NCI-H2196 treated with DMSO at 0.1 percent for 48 hours (cell line): Measurements from ENCODE around the gene HOXB8.

ENCODE experiments used
- DNase-seq: peaks from one replicate; lab custom pipeline; 2025; ENCODE audit not compliant: unreplicated experiment; lab: John Stamatoyannopoulos, UW

HOXB8 gene

GRCh38 chr17:48615047-48615962 is at the start of gene HOXB8:
Gene HOXB8 (minus strand): TSS chr17:48615292. CDS start chr17:48614704, 588 bp downstream.
- no peak for DNase-seq

GRCh38 chr17:48663134-48663924 is 48.2 kb upstream of the HOXB8 start:
- DNase-seq: no peak

- DNase-seq: no peak
These were observed 40.8 kb upstream of the HOXB8 start for GRCh38 chr17:48655913-48656312.

DNA sequence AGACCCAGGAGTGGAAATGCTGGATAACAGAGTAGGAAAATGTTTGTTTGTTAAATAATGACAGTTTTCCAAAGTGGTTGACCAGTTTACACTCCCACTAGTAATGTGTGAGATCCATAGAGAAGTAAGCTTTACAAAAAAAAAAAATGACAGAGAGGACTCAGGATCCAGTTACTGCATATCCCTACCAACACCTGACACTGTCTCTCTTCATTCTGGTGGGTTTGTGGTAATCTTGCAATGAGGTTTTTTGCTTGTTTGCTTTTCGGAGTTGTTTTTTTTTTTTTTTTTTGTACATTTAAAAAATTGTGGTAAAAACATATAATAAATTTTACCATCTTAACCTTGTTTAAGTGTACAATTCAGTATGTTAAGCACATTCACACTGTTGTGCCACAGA is 34.6 kb upstream of the HOXB8 start:
- no peak for DNase-seq

GRCh38 chr17:48647963-48648245 is 32.8 kb upstream of the HOXB8 start:
- DNase-seq: no peak

GRCh38 chr17:48647103-48647962 is 32.2 kb upstream of the HOXB8 start:
- DNase-seq: no peak

DNA sequence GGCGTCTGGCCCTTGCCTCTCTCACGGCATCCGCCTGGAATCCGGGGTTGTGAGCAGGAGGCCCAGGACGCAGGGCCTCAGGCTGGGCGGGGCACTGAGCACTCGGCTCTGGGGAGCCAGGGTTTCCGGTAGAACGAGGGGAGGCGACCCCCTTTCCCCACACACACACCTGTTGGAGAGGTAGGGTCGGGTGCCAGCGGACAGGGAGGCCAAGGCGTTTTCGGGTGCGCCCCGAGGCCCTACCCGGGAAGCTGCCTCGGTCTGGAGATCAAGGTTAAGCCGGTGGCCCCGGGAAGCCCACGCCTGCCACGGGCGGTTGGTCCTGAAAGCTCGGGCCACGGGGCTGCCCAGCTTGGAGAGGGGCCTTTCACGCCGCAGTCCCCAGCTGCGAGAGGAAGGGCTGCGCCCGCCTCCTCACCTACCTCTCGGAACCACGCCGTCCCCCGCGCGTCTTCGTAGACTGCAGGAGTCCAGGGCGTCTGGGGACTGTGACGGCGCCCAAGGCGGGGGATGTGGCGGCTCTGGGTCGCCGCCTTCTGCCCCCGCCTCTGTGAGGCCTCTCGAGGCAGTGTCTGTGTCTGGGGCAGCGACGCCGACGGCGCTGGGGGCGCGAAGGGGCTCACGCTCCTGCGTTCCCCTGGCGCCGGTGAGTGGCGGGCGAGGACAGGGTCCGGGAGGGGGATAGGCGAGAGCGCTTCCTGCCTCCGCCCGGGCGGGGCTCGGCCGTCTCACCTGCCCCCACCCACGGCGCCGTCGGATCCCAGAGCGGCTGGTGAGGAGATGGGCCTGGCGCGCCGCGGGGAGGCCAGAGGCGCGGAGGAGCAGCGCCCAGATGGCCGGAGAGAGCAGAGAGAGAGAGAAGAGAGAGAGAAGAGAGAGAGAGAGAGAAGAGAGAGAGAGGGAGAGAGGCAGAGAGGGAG is 31.4 kb upstream of the HOXB8 start:
- DNase-seq: no peak

- no peak for DNase-seq
These were observed 30.6 kb upstream of the HOXB8 start for GRCh38 chr17:48645639-48646182.

GRCh38 chr17:48644910-48645557 is 29.9 kb upstream of the HOXB8 start:
- DNase-seq: no peak

DNA sequence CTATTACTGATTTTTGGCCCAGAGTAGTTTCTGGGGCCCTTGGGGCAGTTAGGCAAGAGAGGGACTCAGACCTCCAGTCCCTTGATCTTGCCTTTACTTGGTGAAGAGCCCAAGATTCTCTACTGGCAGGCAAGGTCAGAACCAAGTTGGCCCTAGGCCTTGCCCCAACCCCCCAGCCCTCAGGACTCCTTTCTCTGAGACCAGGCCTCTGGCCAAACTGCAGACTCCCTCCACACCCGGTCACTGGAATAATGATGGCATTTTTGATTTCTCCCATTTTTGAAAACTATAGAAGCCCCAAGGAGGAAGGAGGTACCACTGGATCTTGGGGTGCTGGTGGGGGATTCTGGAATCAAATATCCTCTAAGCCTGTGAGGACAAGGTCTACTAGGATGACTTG is 29.1 kb upstream of the HOXB8 start:
- no peak for DNase-seq

DNA sequence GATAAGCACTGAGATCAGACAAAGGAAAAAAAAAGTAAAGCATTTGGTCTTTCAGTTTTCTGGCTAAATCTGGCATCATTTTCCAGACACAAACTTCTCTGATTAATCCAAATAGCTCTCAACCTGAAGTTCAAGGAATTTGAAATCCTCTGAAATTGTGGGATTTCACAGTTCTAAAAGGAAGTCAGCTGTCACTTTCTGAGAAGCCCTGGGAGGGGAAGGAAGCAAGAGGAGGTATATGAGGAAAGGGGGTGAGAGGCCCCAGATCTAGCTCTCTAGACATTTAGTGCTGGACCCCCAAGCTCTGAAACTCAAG is 28.6 kb upstream of the HOXB8 start:
- DNase-seq: no peak

GRCh38 chr17:48642843-48643696 is 28.0 kb upstream of the HOXB8 start:
- DNase-seq: no peak

- DNase-seq: no peak
These were observed 27.2 kb upstream of the HOXB8 start for GRCh38 chr17:48642059-48642842.

DNA sequence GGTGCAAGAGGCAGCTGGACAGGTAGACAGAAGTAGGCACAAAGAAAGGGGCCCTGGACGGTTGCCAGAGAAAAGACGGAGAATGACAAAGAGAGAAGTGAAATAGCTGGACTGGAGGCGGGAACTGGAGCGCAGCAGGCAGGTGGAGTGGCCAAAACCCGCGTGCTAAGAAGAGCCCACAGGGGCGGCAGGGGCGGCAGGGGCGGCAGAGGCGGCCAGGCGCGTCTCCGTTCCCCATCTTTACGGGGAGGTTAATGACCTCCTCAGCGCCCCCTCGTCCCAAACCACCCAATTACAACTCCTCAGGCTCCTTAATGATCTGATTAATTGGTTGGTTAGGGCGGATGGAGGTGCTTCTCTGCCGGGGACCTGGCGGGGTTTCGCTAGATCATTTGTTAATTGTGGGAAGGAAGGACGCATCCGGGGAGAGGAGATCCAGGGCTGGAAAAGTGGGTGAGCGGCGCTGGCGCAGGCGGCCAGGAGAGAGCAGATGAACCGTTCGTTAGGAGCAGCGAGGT is 26.5 kb upstream of the HOXB8 start:
- no peak for DNase-seq

DNA sequence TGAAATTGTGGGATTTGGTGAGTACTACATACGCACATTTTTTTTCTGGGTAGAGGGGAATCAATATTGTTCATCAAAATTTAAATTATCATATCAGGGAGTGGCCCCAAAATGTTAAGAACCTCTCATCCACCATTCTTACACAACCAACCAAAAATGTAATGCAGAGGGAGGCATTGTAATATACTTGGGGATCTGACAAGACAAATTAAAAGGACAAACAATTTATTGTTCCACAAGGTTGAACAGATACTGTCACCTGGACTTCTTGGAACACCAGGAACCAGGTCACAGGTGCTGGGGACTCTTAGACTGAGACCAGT is 25.7 kb upstream of the HOXB8 start:
- DNase-seq: no peak

DNA sequence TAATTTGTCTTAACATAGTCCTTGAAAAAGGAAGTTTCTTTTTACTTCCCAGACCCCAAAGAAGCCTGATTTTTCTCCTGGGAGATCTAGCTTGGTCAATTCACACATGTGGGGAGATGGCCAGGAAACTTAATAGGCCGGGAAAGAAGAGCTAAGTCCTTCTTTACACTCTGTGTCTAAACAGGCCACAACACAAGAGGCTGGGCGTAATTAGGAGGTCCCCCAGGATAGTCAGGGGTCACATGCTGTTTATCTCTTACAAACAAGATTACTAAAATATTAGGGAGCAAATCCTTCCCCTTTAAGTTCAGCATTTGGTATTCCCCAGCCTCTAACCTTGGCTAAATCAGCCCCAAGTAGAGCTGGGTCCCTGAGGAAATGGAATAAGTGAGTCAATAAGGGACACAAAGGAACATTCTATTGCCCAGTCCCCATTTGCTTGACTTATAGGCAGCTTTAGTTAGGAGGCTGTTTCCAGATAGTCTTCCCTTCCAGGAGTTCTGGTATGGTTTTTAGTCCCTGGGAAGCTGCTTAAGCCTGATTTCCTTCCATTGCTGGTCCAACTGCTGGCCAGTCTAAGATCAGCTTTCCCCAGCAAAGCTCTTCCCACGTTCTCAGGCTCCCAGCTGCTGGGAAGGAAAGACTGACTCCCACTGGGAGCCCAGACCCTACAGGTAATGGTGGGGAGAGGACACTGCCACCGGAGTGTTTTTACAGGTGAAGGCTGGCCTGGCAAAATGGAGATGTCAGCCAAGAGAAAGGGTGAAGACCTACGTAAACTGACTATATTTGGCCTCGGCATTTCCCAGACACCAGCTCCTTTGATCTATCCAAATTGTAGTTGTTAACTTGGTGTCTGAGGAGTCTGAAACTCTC is 25.1 kb upstream of the HOXB8 start:
- no peak for DNase-seq

GRCh38 chr17:48639136-48639535 is 24.0 kb upstream of the HOXB8 start:
- DNase-seq: no peak
